ENCODE data around the gene MGAT4C. TPM values are rescaled to one million over a fixed set of nuclear protein-coding genes. Genes with fewer than 3 reads are reported as not detected.

The MGAT4C gene
- total RNA-seq, 1 experiment from 2014 or later, result not detected

DNA sequence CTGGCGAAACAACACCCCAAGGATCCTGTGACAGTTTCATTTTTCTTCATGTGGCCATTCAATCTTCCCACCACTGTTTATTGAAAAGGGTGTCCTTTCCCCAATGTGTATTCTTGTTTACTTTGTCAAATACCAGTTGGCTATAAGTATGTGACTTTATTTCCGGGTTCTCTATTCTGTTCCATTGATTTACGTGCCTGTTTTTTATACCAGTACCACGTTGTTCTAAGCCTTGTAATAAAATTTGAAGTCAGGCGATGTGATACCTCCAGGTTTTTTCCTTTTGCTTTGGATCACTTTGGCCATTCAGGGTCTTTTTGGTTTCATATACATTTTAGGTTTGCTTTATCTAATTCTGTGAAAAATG, 9.1 kb upstream of the MGAT4C start:
- TF ChIP-seq, protein P1, sequence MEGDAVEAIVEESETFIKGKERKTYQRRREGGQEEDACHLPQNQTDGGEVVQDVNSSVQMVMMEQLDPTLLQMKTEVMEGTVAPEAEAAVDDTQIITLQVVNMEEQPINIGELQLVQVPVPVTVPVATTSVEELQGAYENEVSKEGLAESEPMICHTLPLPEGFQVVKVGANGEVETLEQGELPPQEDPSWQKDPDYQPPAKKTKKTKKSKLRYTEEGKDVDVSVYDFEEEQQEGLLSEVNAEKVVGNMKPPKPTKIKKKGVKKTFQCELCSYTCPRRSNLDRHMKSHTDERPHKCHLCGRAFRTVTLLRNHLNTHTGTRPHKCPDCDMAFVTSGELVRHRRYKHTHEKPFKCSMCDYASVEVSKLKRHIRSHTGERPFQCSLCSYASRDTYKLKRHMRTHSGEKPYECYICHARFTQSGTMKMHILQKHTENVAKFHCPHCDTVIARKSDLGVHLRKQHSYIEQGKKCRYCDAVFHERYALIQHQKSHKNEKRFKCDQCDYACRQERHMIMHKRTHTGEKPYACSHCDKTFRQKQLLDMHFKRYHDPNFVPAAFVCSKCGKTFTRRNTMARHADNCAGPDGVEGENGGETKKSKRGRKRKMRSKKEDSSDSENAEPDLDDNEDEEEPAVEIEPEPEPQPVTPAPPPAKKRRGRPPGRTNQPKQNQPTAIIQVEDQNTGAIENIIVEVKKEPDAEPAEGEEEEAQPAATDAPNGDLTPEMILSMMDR (IDR thresholded peaks at IDR 0.05; ENCODE audit: unreplicated experiment), result no peak
- no peak overlapping the region for H3K4me3 Mint-ChIP-seq (ENCODE audit: unreplicated experiment)
- POLR2A ChIA-PET, result interaction anchor here (0.6 kb wide), 1 partner anchor 11 kb away, joined by 3 read pairs; no protein-coding TSS in a partner anchor
- H3K27ac Mint-ChIP-seq (ENCODE audit: low read depth, unreplicated experiment), result no peak overlapping the region
- no peaks in the 10 kb centered on the region for H3K36me3 Mint-ChIP-seq (ENCODE audit: insufficient read depth, unreplicated experiment)
- peaks cover 7% of the 10 kb centered on the region for H3K9me3 Mint-ChIP-seq (ENCODE audit: unreplicated experiment)
- no peak for DNase-seq (ENCODE audit: unreplicated experiment)
- intact Hi-C loops (cut with micrococcal nuclease), result no loop called here
- CTCF ChIA-PET, result no interaction called here
- no peaks in the 10 kb centered on the region for H3K27me3 Mint-ChIP-seq (ENCODE audit: insufficient read depth, unreplicated experiment)
- H3K4me1 Mint-ChIP-seq (ENCODE audit: insufficient read depth, unreplicated experiment), result peaks cover 5% of the 10 kb centered on the region
- no TSS peak for BruUV-seq (replicated peaks)

- H3K27ac Mint-ChIP-seq (ENCODE audit: low read depth, unreplicated experiment), result no peak overlapping the region
- H3K9me3 Mint-ChIP-seq (ENCODE audit: unreplicated experiment), result peaks cover 7% of the 10 kb centered on the region
- peaks cover 5% of the 10 kb centered on the region for H3K4me1 Mint-ChIP-seq (ENCODE audit: insufficient read depth, unreplicated experiment)
- no peaks in the 10 kb centered on the region for H3K36me3 Mint-ChIP-seq (ENCODE audit: insufficient read depth, unreplicated experiment)
- CTCF ChIA-PET, result interaction anchor here (0.7 kb wide), 1 partner anchor 1208 kb away, joined by 3 read pairs; no protein-coding TSS in a partner anchor
- POLR2A ChIA-PET, result no interaction called here
- H3K4me3 Mint-ChIP-seq (ENCODE audit: unreplicated experiment), result no peak overlapping the region
- intact Hi-C loops (cut with micrococcal nuclease), result no loop called here
- no peaks in the 10 kb centered on the region for H3K27me3 Mint-ChIP-seq (ENCODE audit: insufficient read depth, unreplicated experiment)
- TF ChIP-seq, protein P1 (IDR thresholded peaks at IDR 0.05; ENCODE audit: unreplicated experiment), result no peak
- no TSS peak for BruUV-seq (replicated peaks)
- no peak for DNase-seq (ENCODE audit: unreplicated experiment)
Observed at GRCh38 chr12:86264451-86265328, 8.5 kb upstream of the MGAT4C start.

GRCh38 chr12:86261578-86261977, 5.4 kb upstream of the MGAT4C start:
- ChIA-PET CTCF (no interaction called here), POLR2A (no interaction called here)
- peaks cover 7% of the 10 kb centered on the region for H3K9me3 Mint-ChIP-seq (ENCODE audit: unreplicated experiment)
- no peaks in the 10 kb centered on the region for H3K27me3 Mint-ChIP-seq (ENCODE audit: insufficient read depth, unreplicated experiment)
- TF ChIP-seq, protein P1 (IDR thresholded peaks at IDR 0.05; ENCODE audit: unreplicated experiment), result no peak
- no peaks in the 10 kb centered on the region for H3K36me3 Mint-ChIP-seq (ENCODE audit: insufficient read depth, unreplicated experiment)
- no peak for DNase-seq (ENCODE audit: unreplicated experiment)
- peaks cover 5% of the 10 kb centered on the region for H3K4me1 Mint-ChIP-seq (ENCODE audit: insufficient read depth, unreplicated experiment)
- no TSS peak for BruUV-seq (replicated peaks)
- intact Hi-C loops (cut with micrococcal nuclease), result no loop called here
- no peak overlapping the region for H3K4me3 Mint-ChIP-seq (ENCODE audit: unreplicated experiment)
- no peak overlapping the region for H3K27ac Mint-ChIP-seq (ENCODE audit: low read depth, unreplicated experiment)

DNA sequence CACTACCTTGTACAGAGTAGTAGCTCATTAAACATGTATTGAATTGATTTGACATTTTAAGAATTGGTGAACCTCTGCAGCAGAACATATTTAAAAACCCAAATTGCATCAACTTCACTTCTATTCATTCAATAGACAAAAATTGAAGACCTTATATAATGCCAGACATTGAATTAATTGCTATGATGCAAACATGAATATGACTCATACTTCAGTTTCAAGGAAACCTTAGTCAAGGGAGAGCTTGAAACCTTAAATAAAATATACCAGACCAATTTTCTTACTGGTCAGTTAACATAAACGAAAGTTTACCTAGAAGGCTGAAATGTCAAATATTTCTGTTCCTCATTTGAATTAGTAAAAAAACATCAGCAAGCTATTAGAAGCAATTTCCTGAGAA, 5.0 kb upstream of the MGAT4C start:
- no TSS peak for BruUV-seq (replicated peaks)
- no peak overlapping the region for H3K27ac Mint-ChIP-seq (ENCODE audit: low read depth, unreplicated experiment)
- peak; percentile 34 for DNase-seq (ENCODE audit: unreplicated experiment)
- intact Hi-C loops (cut with micrococcal nuclease), result no loop called here
- TF ChIP-seq, protein P1 (IDR thresholded peaks at IDR 0.05; ENCODE audit: unreplicated experiment), result no peak
- no peaks in the 10 kb centered on the region for H3K36me3 Mint-ChIP-seq (ENCODE audit: insufficient read depth, unreplicated experiment)
- ChIA-PET POLR2A (no interaction called here), CTCF (no interaction called here)
- H3K4me1 Mint-ChIP-seq (ENCODE audit: insufficient read depth, unreplicated experiment), result peaks cover 5% of the 10 kb centered on the region
- H3K9me3 Mint-ChIP-seq (ENCODE audit: unreplicated experiment), result peaks cover 7% of the 10 kb centered on the region
- H3K27me3 Mint-ChIP-seq (ENCODE audit: insufficient read depth, unreplicated experiment), result no peaks in the 10 kb centered on the region
- no peak overlapping the region for H3K4me3 Mint-ChIP-seq (ENCODE audit: unreplicated experiment)

All from MCF 10A (cell line).